ENCODE results near the gene ORAI1.

- TF ChIP-seq POLR2AphosphoS5 (IDR thresholded peaks at IDR 0.05) = no peak
- no peak for TF ChIP-seq POLR2A (IDR thresholded peaks at IDR 0.05)
Observed at GRCh38 chr12:121579190-121579791, 47.0 kb upstream of the ORAI1 start.
